ENCODE data around the gene ZNF738. TPM values are rescaled to one million over a fixed set of nuclear protein-coding genes. Genes with fewer than 3 reads are reported as not detected.

ZNF738 gene
- total RNA-seq, 1 donor = 2.9 TPM

GRCh38 chr19:21410166-21410565, 51.4 kb downstream of the ZNF738 start:
- Histone ChIP-seq H3K36me3 (ENCODE audit: insufficient read depth, low read length) (peaks cover 19% of the 10 kb centered on the region), H4K20me1 (ENCODE audit: insufficient read depth, low read length) (no peaks in the 10 kb centered on the region), H3K9me3 (ENCODE audit: low read depth, low read length) (peaks cover 3% of the 10 kb centered on the region), H3K4me1 (ENCODE audit: insufficient read depth, low read length) (no peaks in the 10 kb centered on the region), H3K4me2 (ENCODE audit: insufficient read depth, low read length) (no peak overlapping the region), H2AFZ (ENCODE audit: low read length) (no peak overlapping the region), H3K4me3 (ENCODE audit: insufficient read depth, low read length) (no peak overlapping the region), H3K79me2 (ENCODE audit: insufficient read depth, low read length) (no peaks in the 10 kb centered on the region), H3K27me3 (ENCODE audit: insufficient read depth, low read length) (no peaks in the 10 kb centered on the region), H3K27ac (ENCODE audit: low read depth, low read length) (no peak overlapping the region)
- DNase-seq (ENCODE audit: insufficient read length, low spot score, missing footprints) = no peak
- TF ChIP-seq CTCF (IDR thresholded peaks at IDR 0.05; ENCODE audit: extremely low read depth, low read depth, low read length) = no peak

DNA sequence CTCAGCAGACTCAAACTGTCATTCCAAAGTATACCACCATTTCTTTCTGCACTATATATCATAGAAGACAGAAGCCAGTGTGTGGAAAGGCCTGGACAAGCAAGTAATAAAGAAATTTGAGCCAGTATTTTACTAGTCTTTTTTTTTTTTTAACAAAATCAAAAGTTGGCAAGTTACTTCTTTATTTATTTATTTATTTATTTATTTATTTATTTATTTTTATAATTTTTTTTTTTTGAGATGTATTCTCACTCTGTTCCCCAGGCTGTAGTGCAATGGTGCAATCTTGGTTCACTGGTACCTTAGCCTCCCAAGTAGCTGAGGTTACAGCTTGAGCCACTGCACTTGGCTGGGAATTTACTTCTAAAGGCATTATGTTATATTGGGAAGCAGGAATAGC, 63.4 kb downstream of the ZNF738 start:
- Histone ChIP-seq H3K27ac (ENCODE audit: low read depth, low read length) (no peak overlapping the region), H3K9me3 (ENCODE audit: low read depth, low read length) (peaks cover 16% of the 10 kb centered on the region), H4K20me1 (ENCODE audit: insufficient read depth, low read length) (no peaks in the 10 kb centered on the region), H3K36me3 (ENCODE audit: insufficient read depth, low read length) (no peaks in the 10 kb centered on the region), H3K27me3 (ENCODE audit: insufficient read depth, low read length) (no peaks in the 10 kb centered on the region), H3K79me2 (ENCODE audit: insufficient read depth, low read length) (no peaks in the 10 kb centered on the region), H3K4me1 (ENCODE audit: insufficient read depth, low read length) (no peaks in the 10 kb centered on the region), H3K4me2 (ENCODE audit: insufficient read depth, low read length) (no peak overlapping the region), H3K4me3 (ENCODE audit: insufficient read depth, low read length) (no peak overlapping the region), H2AFZ (ENCODE audit: low read length) (no peak overlapping the region)
- DNase-seq (ENCODE audit: insufficient read length, low spot score, missing footprints) = no peak
- TF ChIP-seq CTCF (IDR thresholded peaks at IDR 0.05; ENCODE audit: extremely low read depth, low read depth, low read length) = no peak

- no peaks in the 10 kb centered on the region for H3K4me1 ChIP-seq (ENCODE audit: insufficient read depth, low read length)
- H3K36me3 ChIP-seq (ENCODE audit: insufficient read depth, low read length) = no peaks in the 10 kb centered on the region
- no peaks in the 10 kb centered on the region for H4K20me1 ChIP-seq (ENCODE audit: insufficient read depth, low read length)
- H3K9me3 ChIP-seq (ENCODE audit: low read depth, low read length) = peaks cover 16% of the 10 kb centered on the region
- DNase-seq (ENCODE audit: insufficient read length, low spot score, missing footprints) = no peak
- H3K27ac ChIP-seq (ENCODE audit: low read depth, low read length) = no peak overlapping the region
- no peak overlapping the region for H3K4me2 ChIP-seq (ENCODE audit: insufficient read depth, low read length)
- H3K79me2 ChIP-seq (ENCODE audit: insufficient read depth, low read length) = no peaks in the 10 kb centered on the region
- TF ChIP-seq CTCF (IDR thresholded peaks at IDR 0.05; ENCODE audit: extremely low read depth, low read depth, low read length) = no peak
- H3K4me3 ChIP-seq (ENCODE audit: insufficient read depth, low read length) = no peak overlapping the region
- no peaks in the 10 kb centered on the region for H3K27me3 ChIP-seq (ENCODE audit: insufficient read depth, low read length)
- no peak overlapping the region for H2AFZ ChIP-seq (ENCODE audit: low read length)
Observed at GRCh38 chr19:21423057-21424041, 64.5 kb downstream of the ZNF738 start.

Other genes with a start within 250 kb of the ZNF738 start
- 3.8 and 4.0 TPM in 2 replicates for gene ZNF431, start 217.0 kb upstream of the ZNF738 start, total RNA-seq
- 9.7 and 10.9 TPM in 2 replicates for gene ZNF708, start 29.6 kb upstream of the ZNF738 start, total RNA-seq
- gene ZNF493, start 38.1 kb downstream of the ZNF738 start, total RNA-seq = 22.1 and 22.4 TPM in 2 replicates
- gene ZNF429, start 146.6 kb downstream of the ZNF738 start, total RNA-seq = 8.0 and 9.4 TPM in 2 replicates

All from osteoblast (primary cell).